Fibroblast of skin of right quadriceps (primary cell): ENCODE measurements around the gene ZYG11B.
"Not testable (repeated sequence)": the region's sequence is repeated elsewhere in the genome, so short reads cannot be mapped to it uniquely, and the experiment has no call there.

ENCODE experiments used
- DNase-seq: peaks from one replicate; pipeline ENCODE4 v3.0.0-alpha.2; 2013

Gene ZYG11B

DNA sequence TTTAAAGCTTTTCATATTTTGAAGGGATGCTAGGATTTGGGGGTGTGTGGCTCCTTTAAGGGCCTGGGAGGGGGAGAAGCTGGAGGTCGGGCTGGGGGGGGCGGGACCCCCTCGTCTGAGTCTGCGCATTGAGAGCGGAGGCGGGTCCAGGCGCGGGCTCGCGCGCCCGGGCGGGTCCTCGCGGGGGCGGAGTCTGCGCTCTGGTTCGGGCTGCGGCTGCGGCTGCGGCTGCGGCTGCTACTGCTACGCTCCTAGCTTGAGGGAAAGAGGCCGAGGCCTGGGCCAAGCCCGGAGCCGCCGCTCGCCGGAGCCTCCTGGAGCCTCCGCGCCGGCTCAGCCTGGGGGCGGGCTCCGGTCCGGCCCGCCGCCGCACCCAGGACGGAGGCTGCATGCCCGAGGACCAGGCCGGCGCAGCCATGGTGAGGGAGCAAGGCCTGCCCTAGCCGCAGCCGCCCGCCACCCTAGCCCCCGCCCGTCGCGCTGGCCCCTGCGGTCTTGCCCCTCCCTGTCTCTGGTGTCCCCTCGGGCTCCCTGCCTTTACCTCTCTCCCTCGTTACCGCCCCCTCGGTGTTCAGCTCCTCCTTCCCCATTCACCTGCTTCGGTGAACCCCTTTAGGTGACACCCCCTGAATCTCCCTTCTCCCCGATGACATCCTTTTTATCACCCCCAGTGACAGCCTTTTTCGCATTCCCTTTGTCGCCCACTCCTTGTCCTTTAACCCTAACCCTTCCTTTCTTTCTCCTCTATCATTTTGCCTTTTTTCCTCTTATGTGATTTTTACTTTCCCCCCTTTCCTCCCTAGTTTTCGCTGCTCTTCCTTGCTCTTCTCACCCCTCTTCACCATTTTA lies at the start of gene ZYG11B:
TSS of gene ZYG11B (plus strand) at position 189 of the 849 bp plus-strand sequence. CDS start at position 390, 201 bp downstream.
- DNase-seq = peak; percentile 87

DNA sequence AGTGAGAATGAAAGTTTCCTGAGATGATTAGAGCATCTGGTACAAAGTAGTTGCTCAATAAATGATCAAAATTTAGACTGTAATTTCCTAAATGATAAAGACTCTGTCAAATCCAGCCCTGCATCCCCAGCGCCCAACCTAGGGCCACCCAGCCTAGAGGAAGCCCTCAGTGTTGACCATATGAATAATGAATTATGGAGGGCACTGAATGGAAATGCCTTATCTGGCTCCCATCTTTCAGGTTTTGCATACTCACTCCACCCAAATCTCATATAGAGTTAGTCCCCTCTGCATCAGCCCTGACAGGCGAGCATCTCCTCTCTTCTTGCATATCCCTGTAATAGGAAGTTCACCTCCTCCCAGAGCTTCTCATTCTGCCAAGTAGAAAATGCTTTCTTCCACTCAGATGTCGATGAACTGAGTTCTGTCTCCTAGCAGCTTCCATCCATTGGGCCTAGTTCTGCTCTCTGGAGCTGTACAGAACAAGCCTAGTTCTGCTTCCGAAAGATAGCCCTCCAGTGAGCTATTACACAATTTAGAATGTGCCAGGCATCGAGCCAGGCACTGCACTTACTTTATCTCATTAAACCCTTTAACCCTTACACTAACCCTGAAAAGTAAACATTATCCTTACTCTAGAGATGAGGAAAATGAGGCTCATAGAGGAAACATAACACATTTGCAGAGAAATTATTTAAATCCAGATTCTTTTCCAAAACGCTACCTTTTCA lies 49.0 kb upstream of the ZYG11B start:
- DNase-seq = no peak

DNA sequence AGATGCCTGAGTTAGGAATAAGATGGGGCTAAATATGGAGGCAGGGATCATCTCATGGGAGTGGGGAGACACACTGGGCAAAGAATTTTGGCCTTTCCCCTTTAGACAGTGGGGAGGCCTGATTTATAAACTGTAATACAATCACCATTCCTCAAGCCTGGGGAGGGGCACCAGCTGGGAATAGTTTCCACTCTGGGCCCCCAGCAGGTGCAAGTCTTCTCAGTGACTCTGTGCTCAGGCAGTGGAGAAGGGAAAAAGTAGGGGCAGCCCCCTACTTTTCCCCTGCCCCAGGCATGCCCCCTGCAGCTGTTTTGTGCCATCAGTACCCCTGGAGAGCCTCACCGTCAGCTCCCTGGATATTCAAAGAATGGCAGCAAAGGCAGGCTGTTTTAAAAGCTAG lies 47.2 kb upstream of the ZYG11B start:
- DNase-seq = no peak

DNA sequence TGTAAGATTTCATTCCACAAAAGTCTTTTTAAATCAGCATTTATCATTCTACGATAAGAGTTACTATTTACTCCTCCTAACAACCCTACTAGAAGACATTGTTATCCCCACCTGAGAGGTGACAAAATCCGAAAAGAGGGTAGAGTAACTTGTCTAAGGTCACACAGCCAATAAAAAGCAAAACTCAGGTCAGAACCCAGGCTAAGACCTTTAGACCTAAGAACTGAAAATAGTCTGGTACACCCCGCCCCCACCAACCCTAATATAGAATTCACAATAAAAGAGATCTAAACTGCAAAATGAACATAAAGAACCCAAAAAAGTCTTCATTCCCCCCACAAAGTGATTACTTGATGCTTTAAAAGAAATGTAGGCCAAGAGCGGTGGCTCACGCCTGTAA lies 46.8 kb upstream of the ZYG11B start:
- no peak for DNase-seq

DNA sequence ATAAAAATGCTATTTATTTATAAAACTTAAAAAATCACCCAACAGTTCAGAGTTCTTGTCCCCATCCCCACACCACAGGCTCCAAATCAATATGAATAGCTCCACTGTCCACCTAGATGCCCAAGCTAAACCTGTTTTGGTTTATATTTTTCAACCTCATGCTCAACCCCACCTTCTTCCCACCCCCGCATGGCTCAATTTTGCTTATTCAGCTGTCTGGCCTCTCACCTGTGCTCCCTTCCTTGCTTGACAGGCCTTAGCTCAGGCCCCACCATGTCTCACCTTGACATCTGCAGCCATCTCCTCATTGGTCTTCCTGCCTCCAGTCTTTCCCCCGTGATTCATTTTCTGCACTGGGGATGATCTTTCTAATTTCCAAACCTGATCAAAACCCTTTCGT lies 45.9 kb upstream of the ZYG11B start:
- DNase-seq = no peak

DNA sequence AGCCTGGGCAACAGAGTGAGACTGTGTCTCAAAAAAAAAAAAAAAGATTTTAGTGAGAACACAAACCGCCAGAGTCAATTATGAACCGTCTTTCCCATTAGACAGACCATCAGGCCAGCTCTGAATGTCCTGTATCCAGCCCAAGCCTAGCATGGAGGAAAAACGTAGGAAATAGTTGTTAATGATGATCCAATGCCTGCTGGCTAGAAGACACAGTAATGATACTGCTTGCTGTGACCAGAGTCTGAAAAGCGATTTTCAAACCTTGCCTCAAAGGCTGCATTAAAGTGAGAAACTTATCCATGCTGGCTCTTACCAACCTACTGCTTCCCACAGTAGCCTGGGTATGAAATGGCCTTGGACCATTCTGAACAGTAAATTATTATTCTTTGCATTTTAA lies 45.1 kb upstream of the ZYG11B start:
- no peak for DNase-seq

DNA sequence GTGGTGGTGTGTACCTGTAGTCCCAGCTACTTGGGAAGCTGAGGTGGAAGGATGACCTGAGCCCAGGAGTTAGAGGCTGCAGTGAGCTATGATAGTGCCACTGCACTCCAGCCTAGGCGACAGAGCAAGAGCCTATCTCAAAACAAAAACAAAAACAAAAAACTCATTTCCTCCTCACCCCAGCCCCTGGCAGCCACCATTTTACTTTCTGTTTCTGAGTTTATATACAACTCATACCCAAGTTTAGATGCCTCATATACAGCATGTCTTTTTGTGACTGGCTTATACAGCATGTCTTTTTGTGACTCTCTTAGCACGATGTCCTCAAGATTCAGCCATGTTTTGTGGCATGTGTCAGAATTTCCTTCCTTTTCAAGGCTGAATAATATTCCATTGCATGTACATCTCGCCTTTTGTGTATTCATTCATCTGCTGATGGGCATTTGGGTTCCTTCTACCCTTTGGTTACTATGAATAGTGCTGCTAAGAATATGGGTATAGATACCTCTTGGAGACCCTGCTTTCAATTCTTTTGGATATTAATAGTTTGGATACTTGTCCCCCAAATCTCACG lies 42.8 kb upstream of the ZYG11B start:
- DNase-seq = no peak

DNA sequence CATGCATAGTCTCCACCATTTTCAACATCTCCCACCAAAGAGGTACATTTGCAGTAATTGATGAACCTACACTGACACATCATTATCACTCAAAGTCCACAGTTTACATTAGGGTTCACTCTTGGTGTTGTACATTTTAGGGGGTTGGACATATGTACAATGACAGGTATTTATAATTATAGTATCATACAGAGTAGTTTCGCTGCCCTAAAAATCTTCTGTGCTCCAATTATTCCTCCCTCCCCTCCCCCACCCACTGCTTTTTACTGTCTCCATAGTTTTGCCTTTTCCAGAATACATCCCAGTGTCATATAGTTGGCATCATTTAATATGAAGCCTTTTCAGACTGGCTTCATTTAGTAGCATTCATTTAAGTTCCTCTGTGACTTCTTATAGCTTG lies 41.7 kb upstream of the ZYG11B start:
- no peak for DNase-seq

DNA sequence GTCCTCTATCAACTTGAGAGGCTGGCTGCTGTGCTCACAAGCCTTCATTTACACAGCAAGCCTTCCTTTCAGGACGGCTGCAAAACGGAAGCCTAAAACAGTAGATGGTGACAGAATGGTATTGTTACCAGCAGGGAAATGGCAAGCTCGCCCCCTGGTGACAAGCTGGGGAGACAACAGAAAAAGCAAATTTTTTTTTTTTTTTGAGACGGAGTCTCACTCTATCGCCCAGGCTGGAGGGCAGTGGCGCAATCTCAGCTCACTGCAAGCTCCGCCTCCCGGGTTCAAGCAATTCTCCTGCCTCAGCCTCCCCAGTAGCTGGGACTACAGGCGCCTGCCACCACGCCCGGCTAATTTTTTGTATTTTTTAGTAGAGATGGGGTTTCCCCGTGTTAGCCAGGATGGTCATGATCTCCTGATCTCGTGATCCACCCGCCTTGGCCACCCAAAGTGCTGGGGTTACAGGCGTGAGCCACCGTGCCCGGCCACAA lies 39.9 kb upstream of the ZYG11B start:
- DNase-seq = peak; percentile 64

DNA sequence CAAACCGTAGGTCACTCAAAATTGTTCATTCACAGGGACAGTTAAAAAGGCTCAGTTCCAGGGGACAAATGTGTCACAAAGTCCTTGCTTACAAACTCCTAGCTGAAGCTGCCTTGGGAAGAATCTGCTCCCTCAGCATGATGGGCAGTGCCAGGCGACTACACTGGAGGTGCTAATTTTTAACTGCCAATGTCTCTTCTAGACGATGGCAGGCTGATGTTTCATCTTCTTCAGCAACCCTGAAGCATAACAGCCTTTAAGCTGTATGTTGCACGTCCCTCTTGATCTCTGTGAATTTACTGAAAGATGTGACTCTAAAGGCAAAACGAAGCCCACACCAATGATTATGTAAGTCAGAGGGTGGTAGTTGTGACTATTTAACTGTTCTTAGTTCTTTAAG lies 39.4 kb upstream of the ZYG11B start:
- no peak for DNase-seq

DNA sequence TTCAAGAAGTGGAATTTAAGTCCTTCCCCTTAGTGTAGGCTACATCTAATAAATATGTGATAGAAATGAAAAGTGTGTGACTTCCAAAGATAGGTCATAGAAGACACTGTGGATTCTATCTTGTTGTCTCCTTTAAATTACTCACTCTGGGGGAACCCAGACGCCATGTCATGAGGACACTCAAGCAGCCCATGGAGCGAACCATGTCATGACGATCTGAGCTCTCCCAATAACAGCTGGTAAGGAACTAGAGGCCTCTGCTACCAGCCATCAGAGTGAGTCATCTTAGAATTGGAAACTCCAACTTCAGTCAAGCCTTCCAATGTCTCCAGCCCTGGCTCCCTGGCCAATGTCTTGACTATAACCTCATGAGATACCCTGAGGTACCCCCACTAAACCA lies 34.4 kb upstream of the ZYG11B start:
- no peak for DNase-seq

DNA sequence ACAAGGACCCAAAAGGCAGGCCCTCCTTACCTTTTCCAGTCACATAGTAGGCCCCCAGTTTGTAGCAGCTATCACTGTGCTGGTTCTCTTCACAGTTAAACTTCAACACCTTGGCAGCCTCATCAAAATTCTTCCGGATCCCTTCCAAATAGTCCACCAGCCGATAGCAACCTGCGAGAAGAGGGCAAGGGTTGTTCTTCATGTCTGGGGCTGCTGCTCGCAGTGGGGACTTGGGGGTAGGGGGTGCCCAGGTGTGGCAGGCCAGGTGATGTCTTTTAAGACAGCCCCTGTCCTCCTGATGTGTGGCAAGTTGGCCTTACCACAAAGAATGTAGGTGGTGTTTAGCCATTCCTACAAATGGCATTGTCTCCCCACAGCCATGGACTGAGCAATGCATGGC lies 33.6 kb upstream of the ZYG11B start:
- DNase-seq = no peak

DNA sequence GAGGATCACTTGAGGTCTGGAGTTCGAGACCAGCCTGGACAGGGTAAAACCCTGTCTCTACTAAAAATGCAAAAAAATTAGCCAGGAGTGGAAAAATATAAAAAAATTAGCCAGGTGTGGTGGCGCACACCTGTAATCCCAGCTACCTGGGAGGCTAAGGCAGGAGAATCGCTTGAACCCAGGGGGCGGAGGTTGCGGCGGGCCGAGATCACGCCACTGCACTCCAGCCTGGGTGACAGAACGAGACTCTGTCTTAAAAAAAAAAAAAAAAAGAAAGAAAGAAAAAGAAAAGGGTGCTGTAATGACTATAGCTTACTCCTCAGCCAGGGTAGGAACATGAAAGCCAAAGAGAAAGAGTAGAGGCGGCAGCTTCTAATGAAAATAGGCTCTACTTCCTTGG lies 32.9 kb upstream of the ZYG11B start:
- DNase-seq = not testable (repeated sequence)

DNA sequence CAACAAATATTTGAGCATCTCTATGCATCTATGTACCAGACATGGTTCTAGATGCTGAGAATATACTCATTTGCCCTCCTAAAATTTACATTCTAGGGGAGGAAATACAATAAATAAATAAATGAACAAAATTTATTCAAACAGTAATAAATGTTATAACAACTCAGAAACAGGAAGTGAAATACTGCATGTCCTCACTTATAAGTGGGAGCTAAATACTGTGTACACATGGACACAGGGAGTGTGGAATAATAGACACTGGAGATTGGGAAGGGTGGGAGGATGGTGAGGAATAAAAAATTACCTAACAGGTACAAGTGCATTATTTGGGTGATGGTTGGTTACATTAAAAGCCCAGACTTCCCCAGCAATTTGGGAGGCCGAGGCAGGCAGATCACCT lies 32.4 kb upstream of the ZYG11B start:
- DNase-seq = no peak

DNA sequence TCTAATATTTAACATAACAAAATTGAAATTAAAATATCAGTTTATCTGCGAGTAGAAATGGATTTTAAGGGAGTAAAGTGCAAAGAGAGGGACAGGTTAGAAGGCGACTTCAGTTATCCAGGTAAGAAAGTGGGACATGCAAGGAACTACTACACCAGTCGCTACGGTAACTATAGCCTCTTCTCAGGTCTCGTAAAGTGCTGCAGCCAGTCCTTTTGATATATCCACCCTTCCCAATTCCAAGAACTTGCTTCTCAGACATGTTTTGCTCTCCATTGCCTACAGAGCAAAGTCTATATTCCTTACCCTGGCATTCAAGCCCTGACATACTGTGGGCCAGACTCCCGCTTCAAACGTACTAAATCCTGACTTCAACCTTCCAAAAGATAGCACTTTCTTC lies 30.6 kb upstream of the ZYG11B start:
- no peak for DNase-seq

DNA sequence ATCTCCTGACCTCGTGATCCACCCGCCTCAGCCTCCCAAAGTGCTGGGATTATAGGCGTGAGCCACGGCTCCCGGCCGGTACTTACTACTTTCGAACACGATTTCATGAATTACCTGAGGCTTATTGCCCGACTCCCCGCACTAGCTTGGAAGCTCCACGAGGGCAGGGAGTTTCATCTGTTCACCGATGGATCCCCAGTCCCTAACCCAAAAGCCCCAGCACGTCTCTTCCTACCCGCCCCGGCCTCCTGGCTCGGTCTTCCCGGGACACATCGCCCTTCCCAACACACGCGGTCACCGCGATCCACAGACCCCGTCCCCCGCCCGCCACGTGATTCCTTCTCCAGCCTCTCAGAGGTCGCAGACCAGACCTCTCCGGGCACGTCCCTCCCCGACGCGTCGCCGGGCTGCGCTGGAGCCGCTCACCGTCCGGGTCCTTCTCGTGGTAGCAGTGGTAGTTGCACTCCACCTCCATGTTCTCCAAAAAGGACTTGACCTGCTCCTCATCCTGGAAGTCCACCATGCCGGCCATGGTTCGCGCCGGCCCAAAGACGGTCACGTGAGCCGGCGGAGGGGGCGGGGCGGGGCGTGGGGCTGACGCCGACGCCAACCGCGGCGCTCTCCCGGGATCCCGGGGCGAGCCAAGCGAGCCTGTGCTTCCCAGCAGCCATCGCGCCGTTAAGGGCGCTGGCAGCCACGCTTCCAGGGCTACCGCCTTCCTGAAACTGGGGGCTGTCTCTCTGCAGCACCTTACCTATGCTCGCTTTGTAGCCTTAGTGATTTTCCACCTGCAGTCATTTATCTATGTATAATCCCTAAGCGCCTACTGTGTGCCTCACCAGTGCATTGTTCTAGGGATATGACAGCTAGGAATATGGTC lies 28.2 kb upstream of the ZYG11B start, which contains the start of gene COA7:
TSS of gene COA7 (minus strand) at position 553 of the 880 bp plus-strand sequence. CDS start at position 532, 21 bp downstream.
- peak; percentile 83 for DNase-seq

DNA sequence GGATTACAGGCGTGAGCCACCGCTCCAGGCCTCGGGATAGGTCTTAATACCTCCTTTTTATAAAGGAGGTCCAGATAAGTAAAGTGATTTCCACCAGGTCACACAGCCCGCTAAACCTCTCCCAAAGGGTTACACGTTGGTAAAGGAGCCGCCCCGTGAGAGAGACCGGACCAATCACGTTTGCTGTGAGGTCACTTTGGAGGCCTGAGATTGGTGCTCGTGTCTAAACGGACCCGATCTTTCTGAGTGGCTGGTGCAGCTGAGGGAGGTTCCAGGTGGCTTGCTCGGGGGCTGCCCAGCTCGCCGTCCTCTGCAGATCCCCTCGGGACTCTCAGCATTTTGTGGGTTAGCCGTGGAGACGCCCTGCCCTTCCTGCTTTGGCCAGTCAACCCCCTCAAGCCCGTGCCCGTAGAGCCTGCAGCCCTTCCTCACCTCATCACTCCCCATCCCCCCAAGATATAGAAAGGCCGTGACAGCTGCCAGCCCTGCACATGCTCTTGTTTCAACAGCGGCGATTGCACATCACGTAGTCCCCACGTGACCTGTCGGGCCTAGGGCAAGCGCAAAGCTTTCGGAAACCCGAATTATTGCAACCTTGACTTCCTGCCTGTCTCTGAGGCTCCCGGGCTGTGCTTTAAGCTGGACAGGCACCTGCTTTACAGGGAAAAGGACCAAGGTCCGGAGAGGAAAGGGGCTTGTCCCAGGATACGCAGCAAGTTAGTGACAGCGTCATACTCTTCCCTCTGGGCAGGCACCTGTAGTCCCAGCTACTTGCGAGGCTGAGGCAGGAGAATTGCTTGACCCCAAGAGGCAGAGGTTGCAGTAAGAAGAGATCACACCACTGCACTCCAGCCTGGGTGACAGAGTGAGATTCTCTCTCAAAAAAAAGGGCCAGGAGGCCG lies 23.1 kb upstream of the ZYG11B start:
- DNase-seq = peak; percentile 76

DNA sequence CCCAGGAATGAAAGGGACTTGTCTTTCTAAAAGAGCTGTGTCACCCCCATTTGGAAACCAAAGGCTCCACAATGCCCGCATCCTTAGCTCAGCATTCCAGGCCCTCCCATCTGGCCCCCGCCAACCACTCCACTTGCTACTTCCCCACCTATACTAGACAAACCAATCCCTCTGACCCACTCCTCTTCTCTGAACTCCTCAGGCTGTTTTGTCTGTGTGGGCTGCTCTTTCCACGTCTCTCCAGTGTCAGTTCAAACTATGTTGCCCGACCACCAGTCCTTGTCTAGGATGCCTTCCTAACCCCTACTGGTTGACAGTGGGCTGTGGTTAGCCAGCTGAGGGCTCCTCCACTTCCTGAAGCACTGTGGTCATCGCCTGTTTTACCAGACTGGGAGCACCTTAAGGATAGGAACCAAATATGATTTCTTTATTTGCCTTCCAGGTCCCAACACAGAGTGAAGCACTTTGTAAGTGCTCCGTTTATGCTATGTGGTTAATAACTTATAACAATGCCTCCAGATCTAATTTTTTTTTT lies 20.1 kb upstream of the ZYG11B start:
- no peak for DNase-seq

DNA sequence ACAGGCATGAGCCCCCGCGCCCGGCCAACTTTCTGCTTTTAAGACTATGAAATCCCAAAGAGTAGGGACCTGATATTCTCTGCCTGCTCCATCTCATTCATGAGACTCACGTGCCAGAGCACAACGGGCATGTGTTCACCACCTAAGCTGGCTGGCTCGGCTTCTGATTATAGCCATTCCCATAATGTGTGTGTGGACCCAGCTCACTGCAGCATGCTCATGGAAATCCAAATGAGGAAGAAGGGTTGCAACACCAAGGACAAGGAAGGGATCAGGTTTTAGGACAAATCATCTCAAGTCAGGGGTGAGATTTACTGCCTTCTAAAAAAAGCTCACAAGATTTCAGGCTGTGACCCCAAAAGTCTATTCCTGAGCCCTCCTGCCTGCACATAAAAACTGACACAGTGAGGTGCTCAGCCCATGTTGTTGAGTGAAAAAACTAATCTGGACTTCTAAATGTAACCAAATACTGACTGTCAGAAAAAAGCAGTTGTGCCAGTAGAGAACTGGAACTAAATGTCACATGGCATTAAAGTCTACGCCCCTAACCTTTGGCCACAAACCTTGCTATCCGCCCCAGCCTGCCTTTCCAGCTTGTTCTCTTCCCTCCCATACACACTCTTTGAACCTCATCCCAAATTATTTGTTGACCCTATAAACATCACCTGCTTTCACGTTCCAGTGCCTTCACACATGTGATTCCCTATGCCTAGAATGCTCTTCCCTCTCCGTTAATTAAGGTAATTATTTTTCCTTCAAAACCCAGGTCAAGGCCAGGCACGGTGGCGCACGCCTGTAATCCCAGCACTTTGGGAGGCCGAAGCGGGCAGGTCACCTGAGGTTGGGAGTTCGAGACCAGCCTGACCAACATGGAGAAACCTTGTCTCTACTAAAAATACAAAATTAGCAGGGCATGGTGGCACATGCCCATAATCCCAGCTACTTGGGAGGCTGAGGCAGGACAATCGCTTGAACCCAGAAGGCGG lies 19.0 kb upstream of the ZYG11B start:
- DNase-seq = no peak
